Keratinocyte (primary cell): ENCODE data around the gene RNU7-1. TPM values are rescaled to one million over a fixed set of nuclear protein-coding genes. Genes with fewer than 3 reads are reported as not detected.

ENCODE experiments used
- DNase-seq: peaks from one replicate; pipeline ENCODE4 v3.0.0-alpha.2; 2011; ENCODE audit warnings: low read depth, missing footprints, low spot score
- FAIRE-seq: peaks from 2 replicates; lab custom pipeline; 2011; peaks lifted over from hg19 to GRCh38; lab: Jason Lieb, UNC
- H2AFZ ChIP-seq: 2 replicates; pipeline ENCODE4 v1.6.0; 2012; ENCODE audit warnings: low read length, control low read depth, inconsistent platforms; ENCODE audit not compliant: control insufficient read depth
- H3K27ac ChIP-seq: 2 replicates; pipeline ENCODE4 v1.5.1; 2011; ENCODE audit warnings: low read length; ENCODE audit not compliant: control insufficient read depth, insufficient read depth
- H3K27me3 ChIP-seq: 3 replicates; pipeline ENCODE4 v1.6.0; 2011; ENCODE audit warnings: low read length; ENCODE audit not compliant: control insufficient read depth, insufficient read depth; ENCODE audit errors: extremely low read depth
- H3K36me3 ChIP-seq, 2 experiments: 2 replicates in 1 of 2; 3 replicates in 1 of 2; pipeline ENCODE4 v1.5.1; 2011; ENCODE audit warnings: low read length in 2 of 2, mild to moderate bottlenecking in 1 of 2; ENCODE audit not compliant: control insufficient read depth in 2 of 2, insufficient read depth in 2 of 2; ENCODE audit errors: extremely low read depth in 1 of 2
- H3K4me1 ChIP-seq: 3 replicates; pipeline ENCODE4 v1.5.1; 2011; ENCODE audit warnings: low read length; ENCODE audit not compliant: control insufficient read depth, insufficient read depth; ENCODE audit errors: extremely low read depth
- H3K4me2 ChIP-seq: 3 replicates; pipeline ENCODE4 v1.6.0; 2011; ENCODE audit warnings: low read depth, low read length; ENCODE audit not compliant: control insufficient read depth, insufficient read depth; ENCODE audit errors: extremely low read depth
- H3K4me3 ChIP-seq, 3 experiments: fragments of 200-600 bp in 1 of 3; sonication (generic) in 1 of 3; 2 replicates in 2 of 3; 3 replicates in 1 of 3; pipeline ENCODE4 v1.5.1; 2011 to 2016; ENCODE audit warnings: low read length in 3 of 3, mild to moderate bottlenecking in 3 of 3, control low read depth in 2 of 3, inconsistent platforms in 1 of 3, low read depth in 1 of 3, mixed read lengths in 1 of 3, mixed run types in 1 of 3, moderate library complexity in 1 of 3; ENCODE audit not compliant: control insufficient read depth in 2 of 3, insufficient read depth in 2 of 3; ENCODE audit errors: extremely low read depth in 1 of 3
- H3K79me2 ChIP-seq: 2 replicates; pipeline ENCODE4 v1.6.0; 2012; ENCODE audit warnings: low read length; ENCODE audit not compliant: control insufficient read depth, insufficient read depth
- H3K9ac ChIP-seq: 3 replicates; pipeline ENCODE4 v1.6.0; 2011; ENCODE audit warnings: low read length; ENCODE audit not compliant: control insufficient read depth, insufficient read depth; ENCODE audit errors: extremely low read depth
- H3K9me1 ChIP-seq: 3 replicates; pipeline ENCODE4 v1.6.0; 2011; ENCODE audit warnings: low read length; ENCODE audit not compliant: control insufficient read depth, insufficient read depth; ENCODE audit errors: extremely low read depth
- H3K9me3 ChIP-seq: 2 replicates; pipeline ENCODE4 v1.5.1; 2012; ENCODE audit warnings: low read depth, low read length; ENCODE audit not compliant: control insufficient read depth
- H4K20me1 ChIP-seq: 3 replicates; pipeline ENCODE4 v1.6.0; 2011; ENCODE audit warnings: low read length; ENCODE audit not compliant: control insufficient read depth, insufficient read depth; ENCODE audit errors: extremely low read depth
- CTCF ChIP-seq, 3 experiments: IDR thresholded peaks in 1 of 3; conservative IDR thresholded peaks in 1 of 3; optimal IDR thresholded peaks in 1 of 3; 2 replicates in 2 of 3; 3 replicates in 1 of 3; pipeline versions ENCODE3 to v1.5.1; 2011; ENCODE audit warnings: low read length in 3 of 3, mild to moderate bottlenecking in 3 of 3, moderate library complexity in 2 of 3, control low read depth in 1 of 3, inconsistent platforms in 1 of 3; ENCODE audit not compliant: insufficient read depth in 2 of 3; ENCODE audit errors: extremely low read depth in 1 of 3
- EZH2 ChIP-seq: IDR thresholded peaks from one replicate; pipeline ENCODE4 v1.6.1; 2012; ENCODE audit warnings: inconsistent platforms, mild to moderate bottlenecking, low read length, moderate library complexity
- dilution Hi-C: fragments of 300-500 bp; cut with MboI; formaldehyde crosslinking; loops from one replicate; pipeline ENCODE4 v1.7.0; 2020; ENCODE audit warnings: low sequenced_read_pairs; ENCODE audit not compliant: extremely low pct_ligation_motif_present
- polyA plus RNA-seq, 5 experiments: library from polyadenylated mRNA; depleted of rRNA in 3 of 5; stranded (reverse) in 3 of 5; stranded (forward) in 1 of 5; unstranded in 1 of 5; fragments of >200 nt; gene quantifications; 1 replicate in 1 of 5; 2 replicates in 3 of 5; 3 replicates in 1 of 5; pipeline versions ENCODE4 v1.2.1 to v1.2.3, GENCODE V29; 2011 to 2012; ENCODE audit warnings: missing spikeins in 2 of 5, low read depth in 1 of 5, low replicate concordance in 1 of 5

RNU7-1 gene
- polyA plus RNA-seq, 1 donor (not counting 4 experiments of a cell fraction or from before 2014, with no cell fraction given): not detected

GRCh38 chr12:6921539-6921938 is 22.1 kb upstream of the RNU7-1 start:
- Histone ChIP-seq H3K4me1 (peaks cover 33% of the 10 kb centered on the region), H3K9me1 (peaks cover 2% of the 10 kb centered on the region), H3K9ac (no peak overlapping the region), H3K27me3 (no peaks in the 10 kb centered on the region), H3K4me2 (no peak overlapping the region), H3K36me3 (no peaks in the 10 kb centered on the region), H2AFZ (no peak overlapping the region), H3K9me3 (no peaks in the 10 kb centered on the region), H3K27ac (no peak overlapping the region), H3K4me3 (no peak overlapping the region), H4K20me1 (no peaks in the 10 kb centered on the region), H3K79me2 (no peaks in the 10 kb centered on the region)
- TF ChIP-seq EZH2 (no peak), CTCF (optimal IDR thresholded peaks at IDR 0.05 in 1 of 3, IDR thresholded peaks at IDR 0.05 in 1 of 3, conservative IDR thresholded peaks at IDR 0.05 in 1 of 3; ENCODE audit: extremely low read depth in 1 of 3, insufficient read depth in 2 of 3, low read length in 3 of 3) (no peak)
- dilution Hi-C loops: no loop called here
- no peak for DNase-seq
- no peak for FAIRE-seq

- Histone ChIP-seq H3K4me1 (peaks cover 39% of the 10 kb centered on the region), H2AFZ (no peak overlapping the region), H3K4me3 (no peak overlapping the region), H3K9ac (no peak overlapping the region), H3K36me3 (no peaks in the 10 kb centered on the region), H4K20me1 (no peaks in the 10 kb centered on the region), H3K4me2 (no peak overlapping the region), H3K9me3 (no peaks in the 10 kb centered on the region), H3K27ac (no peak overlapping the region), H3K79me2 (peaks cover 4% of the 10 kb centered on the region), H3K27me3 (no peaks in the 10 kb centered on the region), H3K9me1 (peaks cover 2% of the 10 kb centered on the region)
- DNase-seq (no peak), FAIRE-seq (no peak)
- TF ChIP-seq CTCF (optimal IDR thresholded peaks at IDR 0.05 in 1 of 3, IDR thresholded peaks at IDR 0.05 in 1 of 3, conservative IDR thresholded peaks at IDR 0.05 in 1 of 3; ENCODE audit: extremely low read depth in 1 of 3, insufficient read depth in 2 of 3, low read length in 3 of 3): peak in 1 of 3 experiments; percentile 11
- no peak for TF ChIP-seq EZH2
- dilution Hi-C loops: no loop called here
These were observed 21.3 kb upstream of the RNU7-1 start for GRCh38 chr12:6921996-6922946.
